HEK293 (cell line): Measurements from ENCODE around the gene FRMD4A.

Source experiments
- CTCF ChIA-PET: fragments of 350-600 bp; formaldehyde crosslinking; extraction: SDS; loops from one replicate; lab custom pipeline; 2021; ENCODE audit warnings: antibody characterized with exemption; lab: Yijun Ruan, JAX
- POLR2A ChIA-PET: fragments of 300-600 bp; formaldehyde crosslinking; extraction: SDS; loops from one replicate; lab custom pipeline; 2020; ENCODE audit warnings: antibody characterized with exemption, inconsistent platforms; lab: Yijun Ruan, JAX
- H3K27ac ChIP-seq: fragments of 200-500 bp; sonication (Bioruptor generic); 2 replicates; pipeline ENCODE4 v1.5.1; 2014; ENCODE audit warnings: low read depth, low read length, control low read depth, inconsistent platforms; ENCODE audit errors: extremely low read depth
- H3K36me3 ChIP-seq, 2 experiments: fragments of 200-500 bp in 1 of 2; sonication (Bioruptor generic) in 1 of 2; 1 replicate in 1 of 2; 2 replicates in 1 of 2; pipeline ENCODE4 v1.5.1; 2014 to 2017; ENCODE audit warnings: inconsistent platforms in 2 of 2, low read length in 2 of 2; ENCODE audit not compliant: control insufficient read depth in 2 of 2, insufficient read depth in 1 of 2
- H3K4me1 ChIP-seq: fragments of 200-500 bp; sonication (Bioruptor generic); 2 replicates; pipeline ENCODE4 v1.5.1; 2014; ENCODE audit warnings: mild to moderate bottlenecking, low read length, inconsistent platforms; ENCODE audit not compliant: control insufficient read depth, insufficient read depth
- H3K4me3 ChIP-seq: 2 replicates; pipeline ENCODE4 v1.5.1; 2011; ENCODE audit warnings: low read depth, mild to moderate bottlenecking, control low read depth, low read length, moderate library complexity
- H3K9me3 ChIP-seq: fragments of 200-500 bp; sonication (Bioruptor generic); 2 replicates; pipeline ENCODE4 v1.5.1; 2014; ENCODE audit warnings: low read depth, low read length, inconsistent platforms; ENCODE audit not compliant: control insufficient read depth, insufficient read depth
- ELK4 ChIP-seq: IDR thresholded peaks from 2 replicates; pipeline ENCODE4 v1.6.1; 2011; ENCODE audit warnings: mild to moderate bottlenecking, low read depth, low read length, borderline replicate concordance
- GLI2 ChIP-seq: fragments of 450-650 bp; formaldehyde crosslinking; IDR thresholded peaks from 2 replicates; pipeline ENCODE4; 2017; ENCODE audit warnings: missing biosample characterization, missing genetic modification characterization, low read depth, borderline replicate concordance
- MEIS1 ChIP-seq: sonication (generic); formaldehyde crosslinking; IDR thresholded peaks from 2 replicates; pipeline ENCODE4 v1.8.1; 2022; ENCODE audit warnings: missing genetic modification reagents, mild to moderate bottlenecking, borderline replicate concordance
- MYNN ChIP-seq: fragments of 450-650 bp; formaldehyde crosslinking; IDR thresholded peaks from 2 replicates; pipeline ENCODE4 v1.5.1; 2016; ENCODE audit warnings: missing biosample characterization, missing genetic modification characterization, borderline replicate concordance
- SALL2 ChIP-seq: fragments of 450-650 bp; formaldehyde crosslinking; IDR thresholded peaks from 2 replicates; pipeline ENCODE4 v1.5.0; 2017; ENCODE audit warnings: missing biosample characterization, mild to moderate bottlenecking, missing genetic modification characterization, borderline replicate concordance
- SCRT2 ChIP-seq: fragments of 450-650 bp; formaldehyde crosslinking; IDR thresholded peaks from 2 replicates; pipeline ENCODE4 v1.5.1; 2016; ENCODE audit warnings: missing biosample characterization, missing genetic modification characterization
- YY1 ChIP-seq: fragments of 450-650 bp; formaldehyde crosslinking; IDR thresholded peaks from 2 replicates; pipeline ENCODE4 v1.5.1; 2018; ENCODE audit warnings: missing biosample characterization, missing genetic modification characterization
- ZBTB48 ChIP-seq: fragments of 450-650 bp; formaldehyde crosslinking; IDR thresholded peaks from 2 replicates; pipeline ENCODE4 v1.5.1; 2016; ENCODE audit warnings: missing biosample characterization, missing genetic modification characterization
- ZBTB7A ChIP-seq: fragments of 450-650 bp; formaldehyde crosslinking; IDR thresholded peaks from 2 replicates; pipeline ENCODE4 v1.5.1; 2016; ENCODE audit warnings: low read depth, missing biosample characterization, missing genetic modification characterization
- ZBTB8A ChIP-seq: fragments of 450-650 bp; formaldehyde crosslinking; IDR thresholded peaks from 2 replicates; pipeline ENCODE4 v1.5.1; 2016; ENCODE audit warnings: missing biosample characterization, missing genetic modification characterization
- ZFP37 ChIP-seq: fragments of 450-650 bp; formaldehyde crosslinking; IDR thresholded peaks from 2 replicates; pipeline ENCODE4 v1.5.1; 2016; ENCODE audit warnings: missing biosample characterization, missing genetic modification characterization
- ZIC2 ChIP-seq: fragments of 450-650 bp; formaldehyde crosslinking; IDR thresholded peaks from 2 replicates; pipeline ENCODE4 v1.5.1; 2016; ENCODE audit warnings: missing biosample characterization, missing genetic modification characterization
- ZNF146 ChIP-seq: fragments of 450-650 bp; formaldehyde crosslinking; IDR thresholded peaks from 2 replicates; pipeline ENCODE4 v1.5.1; 2016; ENCODE audit warnings: missing biosample characterization, missing genetic modification characterization
- ZNF175 ChIP-seq: fragments of 450-650 bp; formaldehyde crosslinking; IDR thresholded peaks from 2 replicates; pipeline ENCODE4 v1.5.1; 2016; ENCODE audit warnings: missing biosample characterization, missing genetic modification characterization
- ZNF23 ChIP-seq: fragments of 450-650 bp; formaldehyde crosslinking; IDR thresholded peaks from 2 replicates; pipeline ENCODE4 v1.5.1; 2016; ENCODE audit warnings: missing biosample characterization, missing genetic modification characterization, borderline replicate concordance
- ZNF24 ChIP-seq: fragments of 450-650 bp; formaldehyde crosslinking; IDR thresholded peaks from 2 replicates; pipeline ENCODE4 v1.5.1; 2016; ENCODE audit warnings: missing biosample characterization, missing genetic modification characterization
- ZNF280C ChIP-seq: fragments of 450-650 bp; formaldehyde crosslinking; IDR thresholded peaks from 2 replicates; pipeline ENCODE4 v1.5.1; 2016; ENCODE audit warnings: missing biosample characterization, missing genetic modification characterization
- ZNF350 ChIP-seq: fragments of 450-650 bp; formaldehyde crosslinking; IDR thresholded peaks from 2 replicates; pipeline ENCODE4 v1.5.0; 2017; ENCODE audit warnings: missing biosample characterization, mild to moderate bottlenecking, missing genetic modification characterization
- ZNF391 ChIP-seq: fragments of 450-650 bp; formaldehyde crosslinking; IDR thresholded peaks from 2 replicates; pipeline ENCODE4 v1.5.1; 2016; ENCODE audit warnings: low read depth, missing biosample characterization, missing genetic modification characterization, borderline replicate concordance
- ZNF426 ChIP-seq: fragments of 450-650 bp; formaldehyde crosslinking; IDR thresholded peaks from 2 replicates; pipeline ENCODE4 v1.5.1; 2017; ENCODE audit warnings: missing biosample characterization, missing genetic modification characterization, mild to moderate bottlenecking, inconsistent platforms, moderate library complexity
- ZNF449 ChIP-seq: fragments of 450-650 bp; formaldehyde crosslinking; IDR thresholded peaks from 2 replicates; pipeline ENCODE4 v1.5.1; 2017; ENCODE audit warnings: missing biosample characterization, mild to moderate bottlenecking, missing genetic modification characterization, moderate library complexity
- ZNF548 ChIP-seq: fragments of 450-650 bp; formaldehyde crosslinking; IDR thresholded peaks from 2 replicates; pipeline ENCODE4 v1.5.1; 2016; ENCODE audit warnings: missing biosample characterization, missing genetic modification characterization
- ZNF629 ChIP-seq: fragments of 450-650 bp; formaldehyde crosslinking; IDR thresholded peaks from 2 replicates; pipeline ENCODE4 v1.5.1; 2017; ENCODE audit warnings: missing biosample characterization, missing genetic modification characterization
- ZNF664 ChIP-seq: fragments of 450-650 bp; formaldehyde crosslinking; IDR thresholded peaks from 2 replicates; pipeline ENCODE4 v1.5.1; 2016; ENCODE audit warnings: missing biosample characterization, missing genetic modification characterization
- ZNF677 ChIP-seq: fragments of 450-650 bp; IDR thresholded peaks from 2 replicates; pipeline ENCODE4 v1.5.0; 2018; ENCODE audit warnings: missing biosample characterization, mild to moderate bottlenecking, missing genetic modification characterization, moderate library complexity
- ZNF701 ChIP-seq: fragments of 450-650 bp; formaldehyde crosslinking; IDR thresholded peaks from 2 replicates; pipeline ENCODE4 v1.5.1; 2016; ENCODE audit warnings: missing biosample characterization, missing genetic modification characterization
- ZNF747 ChIP-seq: fragments of 450-650 bp; formaldehyde crosslinking; IDR thresholded peaks from 2 replicates; pipeline ENCODE4 v1.5.1; 2016; ENCODE audit warnings: missing biosample characterization, missing genetic modification characterization
- ZSCAN23 ChIP-seq: fragments of 450-650 bp; formaldehyde crosslinking; IDR thresholded peaks from 2 replicates; pipeline ENCODE4 v1.5.1; 2016; ENCODE audit warnings: missing biosample characterization, missing genetic modification characterization
- TF ChIP-seq, protein P1 (sequence below): fragments of 450-650 bp; formaldehyde crosslinking; IDR thresholded peaks from 2 replicates; pipeline ENCODE4 v1.5.1; 2016; ENCODE audit warnings: missing biosample characterization, missing genetic modification characterization, borderline replicate concordance
- TF ChIP-seq, protein P2 (sequence below): fragments of 450-650 bp; IDR thresholded peaks from 2 replicates; pipeline ENCODE4 v1.5.1; 2018; ENCODE audit warnings: missing biosample characterization, missing genetic modification characterization

The FRMD4A gene

GRCh38 chr10:13696071-13696470 lies 634.7 kb downstream of the FRMD4A start:
- ChIA-PET POLR2A (no interaction called here), CTCF (no interaction called here)
- TF ChIP-seq ZNF23 (tag by site-specific recombination) (no peak), SCRT2 (no peak), SALL2 (tag by site-specific recombination) (no peak), ZNF175 (tag by site-specific recombination) (no peak), ZBTB48 (tag by site-specific recombination) (no peak), ZNF664 (tag by site-specific recombination) (no peak), ZNF24 (tag by site-specific recombination) (no peak), ZBTB7A (no peak), ZIC2 (tag by site-specific recombination) (no peak), ZNF747 (tag by site-specific recombination) (no peak), ZNF629 (tag by site-specific recombination) (no peak), GLI2 (tag by site-specific recombination) (no peak), YY1 (tag by site-specific recombination) (no peak), MEIS1 (no peak), ZNF677 (tag by site-specific recombination) (no peak), ELK4 (no peak), ZNF426 (tag by site-specific recombination) (no peak)
- TF ChIP-seq, protein P1, sequence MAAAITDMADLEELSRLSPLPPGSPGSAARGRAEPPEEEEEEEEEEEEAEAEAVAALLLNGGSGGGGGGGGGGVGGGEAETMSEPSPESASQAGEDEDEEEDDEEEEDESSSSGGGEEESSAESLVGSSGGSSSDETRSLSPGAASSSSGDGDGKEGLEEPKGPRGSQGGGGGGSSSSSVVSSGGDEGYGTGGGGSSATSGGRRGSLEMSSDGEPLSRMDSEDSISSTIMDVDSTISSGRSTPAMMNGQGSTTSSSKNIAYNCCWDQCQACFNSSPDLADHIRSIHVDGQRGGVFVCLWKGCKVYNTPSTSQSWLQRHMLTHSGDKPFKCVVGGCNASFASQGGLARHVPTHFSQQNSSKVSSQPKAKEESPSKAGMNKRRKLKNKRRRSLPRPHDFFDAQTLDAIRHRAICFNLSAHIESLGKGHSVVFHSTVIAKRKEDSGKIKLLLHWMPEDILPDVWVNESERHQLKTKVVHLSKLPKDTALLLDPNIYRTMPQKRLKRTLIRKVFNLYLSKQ = no peak
- TF ChIP-seq, protein P2, sequence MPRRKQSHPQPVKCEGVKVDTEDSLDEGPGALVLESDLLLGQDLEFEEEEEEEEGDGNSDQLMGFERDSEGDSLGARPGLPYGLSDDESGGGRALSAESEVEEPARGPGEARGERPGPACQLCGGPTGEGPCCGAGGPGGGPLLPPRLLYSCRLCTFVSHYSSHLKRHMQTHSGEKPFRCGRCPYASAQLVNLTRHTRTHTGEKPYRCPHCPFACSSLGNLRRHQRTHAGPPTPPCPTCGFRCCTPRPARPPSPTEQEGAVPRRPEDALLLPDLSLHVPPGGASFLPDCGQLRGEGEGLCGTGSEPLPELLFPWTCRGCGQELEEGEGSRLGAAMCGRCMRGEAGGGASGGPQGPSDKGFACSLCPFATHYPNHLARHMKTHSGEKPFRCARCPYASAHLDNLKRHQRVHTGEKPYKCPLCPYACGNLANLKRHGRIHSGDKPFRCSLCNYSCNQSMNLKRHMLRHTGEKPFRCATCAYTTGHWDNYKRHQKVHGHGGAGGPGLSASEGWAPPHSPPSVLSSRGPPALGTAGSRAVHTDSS (tag by site-specific recombination) = no peak
- H3K27ac ChIP-seq = no peak overlapping the region
- no peak overlapping the region for H3K4me3 ChIP-seq
- H3K4me1 ChIP-seq = no peaks in the 10 kb centered on the region
- no peaks in the 10 kb centered on the region for H3K9me3 ChIP-seq
- H3K36me3 ChIP-seq = peaks cover 0 to 41% of the 10 kb centered on the region in 2 experiments; a peak in 2 of 3 replicates

- POLR2A ChIA-PET = no interaction called here
- TF ChIP-seq ZBTB8A (tag by site-specific recombination) (no peak), ZNF146 (tag by site-specific recombination) (no peak), ZNF548 (no peak), ZSCAN23 (tag by site-specific recombination) (no peak), ZNF747 (tag by site-specific recombination) (no peak), ZFP37 (tag by site-specific recombination) (no peak), ZNF701 (no peak), MEIS1 (no peak), MYNN (no peak), ZNF449 (no peak), ZNF280C (tag by site-specific recombination) (no peak), ZNF350 (tag by site-specific recombination) (no peak), ZNF391 (tag by site-specific recombination) (no peak)
- no peak overlapping the region for H3K27ac ChIP-seq
- no peak overlapping the region for H3K4me3 ChIP-seq
- peaks cover 0 to 39% of the 10 kb centered on the region in 2 experiments; a peak in 2 of 3 replicates for H3K36me3 ChIP-seq
- H3K4me1 ChIP-seq = no peaks in the 10 kb centered on the region
- CTCF ChIA-PET = no interaction called here
- no peaks in the 10 kb centered on the region for H3K9me3 ChIP-seq
Observed at GRCh38 chr10:13695588-13695987, 635.1 kb downstream of the FRMD4A start.
